NOMO-1 treated with dmso at 0.1 percent for 144 hours (cell line): ENCODE results near the gene SKOR2.

ENCODE experiments used
- DNase-seq: peaks from one replicate; lab custom pipeline; 2025; ENCODE audit not compliant: unreplicated experiment; lab: John Stamatoyannopoulos, UW

The SKOR2 gene

GRCh38 chr18:47251289-47252120 is at the start of gene SKOR2:
TSS of gene SKOR2 (minus strand) at chr18:47251660. CDS start at chr18:47249183, 2,477 bp downstream.
- DNase-seq: no peak

- no peak for DNase-seq
Observed at GRCh38 chr18:47296462-47296861, 45.0 kb upstream of the SKOR2 start.

GRCh38 chr18:47294801-47295200 is 43.3 kb upstream of the SKOR2 start:
- DNase-seq: no peak

GRCh38 chr18:47288741-47289140 is 37.3 kb upstream of the SKOR2 start:
- no peak for DNase-seq

GRCh38 chr18:47287911-47288585 is 36.6 kb upstream of the SKOR2 start:
- no peak for DNase-seq

GRCh38 chr18:47286776-47287410 is 35.4 kb upstream of the SKOR2 start:
- no peak for DNase-seq

GRCh38 chr18:47285456-47285855 is 34.0 kb upstream of the SKOR2 start:
- no peak for DNase-seq

- DNase-seq: no peak
Observed at GRCh38 chr18:47284721-47285395, 33.4 kb upstream of the SKOR2 start.

GRCh38 chr18:47283476-47283875 is 32.0 kb upstream of the SKOR2 start:
- DNase-seq: no peak

GRCh38 chr18:47280121-47280520 is 28.7 kb upstream of the SKOR2 start:
- DNase-seq: no peak

- DNase-seq: no peak
Observed at GRCh38 chr18:47274961-47275360, 23.5 kb upstream of the SKOR2 start.

- no peak for DNase-seq
Observed at GRCh38 chr18:47265197-47265596, 13.7 kb upstream of the SKOR2 start.

GRCh38 chr18:47264308-47264700 is 12.8 kb upstream of the SKOR2 start:
- no peak for DNase-seq

GRCh38 chr18:47263430-47264307 is 12.2 kb upstream of the SKOR2 start:
- no peak for DNase-seq

GRCh38 chr18:47263150-47263429 is 11.6 kb upstream of the SKOR2 start:
- no peak for DNase-seq

GRCh38 chr18:47262301-47263149 is 11.1 kb upstream of the SKOR2 start:
- DNase-seq: no peak

GRCh38 chr18:47261902-47262300 is 10.4 kb upstream of the SKOR2 start:
- DNase-seq: no peak

- DNase-seq: no peak
Observed at GRCh38 chr18:47260924-47261701, 9.7 kb upstream of the SKOR2 start.
